WTC11 (cell line): ENCODE measurements around the gene TSC1. TPM values are rescaled to one million over a fixed set of nuclear protein-coding genes. Genes with fewer than 3 reads are reported as not detected.
A peak's percentile ranks its signal among the peaks of the same experiment; 100 is the strongest.

Source experiments
- ATAC-seq: fragments of 200-7000 bp; cut with Tn5 transposase; 2 replicates; pipeline ENCODE4 v1.10.0; 2021; ENCODE audit warnings: mild to moderate bottlenecking, moderate library complexity
- CTCF ChIA-PET: fragments of 300-600 bp; sonication (Branson Sonifier 250); formaldehyde crosslinking; loops from one replicate; lab custom pipeline; 2021; ENCODE audit warnings: antibody characterized with exemption; lab: Charles Lee
- POLR2A ChIA-PET: fragments of 350-600 bp; sonication (Branson Sonifier 250); formaldehyde crosslinking; loops from one replicate; lab custom pipeline; 2021; ENCODE audit warnings: antibody characterized with exemption; lab: Charles Lee
- DNase-seq: peaks from one replicate; pipeline ENCODE4 v3.0.0; 2021; ENCODE audit warnings: low spot score
- H3K27ac Mint-ChIP-seq: 2 replicates; pipeline ENCODE4 v1.8.0; 2021; ENCODE audit warnings: mixed read lengths
- H3K27me3 Mint-ChIP-seq: 2 replicates; pipeline ENCODE4 v1.8.0; 2021; ENCODE audit warnings: low read depth, mild to moderate bottlenecking, moderate library complexity, mixed read lengths
- H3K36me3 Mint-ChIP-seq: 2 replicates; pipeline ENCODE4 v1.8.0; 2021; ENCODE audit warnings: mixed read lengths
- H3K4me1 Mint-ChIP-seq: 2 replicates; pipeline ENCODE4 v1.8.0; 2022; ENCODE audit warnings: mixed read lengths
- H3K4me3 Mint-ChIP-seq: 2 replicates; pipeline ENCODE4 v1.8.0; 2021; ENCODE audit warnings: mild to moderate bottlenecking, moderate library complexity, mixed read lengths
- H3K9me3 Mint-ChIP-seq: 2 replicates; pipeline ENCODE4 v1.8.0; 2021; ENCODE audit warnings: mixed read lengths
- CBFB ChIP-seq: sonication (generic); formaldehyde crosslinking; IDR thresholded peaks from 2 replicates; pipeline ENCODE4 v1.8.1; 2022; ENCODE audit warnings: mild to moderate bottlenecking, low read depth, missing genetic modification reagents
- ESRRA ChIP-seq: sonication (generic); formaldehyde crosslinking; IDR thresholded peaks from 2 replicates; pipeline ENCODE4 v1.8.1; 2022; ENCODE audit warnings: mild to moderate bottlenecking, missing genetic modification reagents, borderline replicate concordance
- ETV6 ChIP-seq: sonication (generic); formaldehyde crosslinking; IDR thresholded peaks from 2 replicates; pipeline ENCODE4 v1.8.1; 2022; ENCODE audit warnings: mild to moderate bottlenecking, missing genetic modification reagents
- GABPB1 ChIP-seq: sonication (generic); formaldehyde crosslinking; IDR thresholded peaks from 2 replicates; pipeline ENCODE4 v1.8.1; 2023; ENCODE audit warnings: mild to moderate bottlenecking, missing genetic modification reagents
- HMGA2 ChIP-seq: fragments of 250-450 bp; sonication (Bioruptor Pico); IDR thresholded peaks from 2 replicates; pipeline ENCODE4 v1.4.0; 2021; ENCODE audit warnings: mild to moderate bottlenecking, moderate library complexity
- NFE2L1 ChIP-seq: sonication (generic); formaldehyde crosslinking; IDR thresholded peaks from 2 replicates; pipeline ENCODE4 v1.8.1; 2023; ENCODE audit warnings: missing genetic modification reagents
- NR1H2 ChIP-seq: sonication (generic); formaldehyde crosslinking; IDR thresholded peaks from 2 replicates; pipeline ENCODE4 v1.9.0; 2021; ENCODE audit warnings: mild to moderate bottlenecking, moderate library complexity, missing genetic modification reagents
- OVOL2 ChIP-seq: fragments of 250-450 bp; sonication (Bioruptor Pico); IDR thresholded peaks from 2 replicates; pipeline ENCODE4 v1.9.0; 2021; ENCODE audit warnings: mild to moderate bottlenecking, borderline replicate concordance
- RELA ChIP-seq: sonication (generic); formaldehyde crosslinking; IDR thresholded peaks from 2 replicates; pipeline ENCODE4 v1.8.1; 2022; ENCODE audit warnings: missing genetic modification reagents, mild to moderate bottlenecking, borderline replicate concordance
- RORB ChIP-seq: fragments of 250-450 bp; sonication (Bioruptor Pico); IDR thresholded peaks from 2 replicates; pipeline ENCODE4 v1.9.0; 2021; ENCODE audit warnings: mild to moderate bottlenecking
- TCF7 ChIP-seq: sonication (generic); formaldehyde crosslinking; IDR thresholded peaks from 2 replicates; pipeline ENCODE4 v1.8.0; 2022; ENCODE audit warnings: mild to moderate bottlenecking, low read depth, missing genetic modification reagents, moderate library complexity
- TP53 ChIP-seq: sonication (generic); formaldehyde crosslinking; IDR thresholded peaks from 2 replicates; pipeline ENCODE4 v1.8.1; 2023; ENCODE audit warnings: mild to moderate bottlenecking, missing genetic modification reagents
- ZNF263 ChIP-seq: sonication (generic); formaldehyde crosslinking; IDR thresholded peaks from 2 replicates; pipeline ENCODE4 v1.8.1; 2022; ENCODE audit warnings: low read depth, mild to moderate bottlenecking, moderate library complexity, missing genetic modification reagents
- total RNA-seq: library from RNA; stranded (reverse); gene quantifications from 3 replicates; pipeline ENCODE4 v1.2.3, GENCODE V29; 2021
- TF ChIP-seq, protein P1 (sequence below): sonication (generic); formaldehyde crosslinking; IDR thresholded peaks from 2 replicates; pipeline ENCODE4 v1.8.1; 2023; ENCODE audit warnings: mild to moderate bottlenecking, missing genetic modification reagents, moderate library complexity
- TF ChIP-seq, protein P2 (sequence below): sonication (generic); formaldehyde crosslinking; IDR thresholded peaks from 2 replicates; pipeline ENCODE4 v1.8.1; 2023; ENCODE audit warnings: mild to moderate bottlenecking, missing genetic modification reagents
- TF ChIP-seq, protein P3 (sequence below): fragments of 200-600 bp; IDR thresholded peaks from 2 replicates; pipeline ENCODE4 v1.8.0; 2022; ENCODE audit warnings: antibody characterized with exemption
- TF ChIP-seq, protein P4 (sequence below): fragments of 250-450 bp; sonication (Bioruptor Pico); IDR thresholded peaks from 2 replicates; pipeline ENCODE4 v2.1.2; 2022; ENCODE audit warnings: mild to moderate bottlenecking, moderate library complexity
- TF ChIP-seq, protein P5 (sequence below): sonication (generic); formaldehyde crosslinking; IDR thresholded peaks from 2 replicates; pipeline ENCODE4 v1.8.0; 2022; ENCODE audit warnings: mild to moderate bottlenecking, missing genetic modification reagents

The TSC1 gene
- total RNA-seq, 1 experiment from 2014 or later: 52.9 TPM

DNA sequence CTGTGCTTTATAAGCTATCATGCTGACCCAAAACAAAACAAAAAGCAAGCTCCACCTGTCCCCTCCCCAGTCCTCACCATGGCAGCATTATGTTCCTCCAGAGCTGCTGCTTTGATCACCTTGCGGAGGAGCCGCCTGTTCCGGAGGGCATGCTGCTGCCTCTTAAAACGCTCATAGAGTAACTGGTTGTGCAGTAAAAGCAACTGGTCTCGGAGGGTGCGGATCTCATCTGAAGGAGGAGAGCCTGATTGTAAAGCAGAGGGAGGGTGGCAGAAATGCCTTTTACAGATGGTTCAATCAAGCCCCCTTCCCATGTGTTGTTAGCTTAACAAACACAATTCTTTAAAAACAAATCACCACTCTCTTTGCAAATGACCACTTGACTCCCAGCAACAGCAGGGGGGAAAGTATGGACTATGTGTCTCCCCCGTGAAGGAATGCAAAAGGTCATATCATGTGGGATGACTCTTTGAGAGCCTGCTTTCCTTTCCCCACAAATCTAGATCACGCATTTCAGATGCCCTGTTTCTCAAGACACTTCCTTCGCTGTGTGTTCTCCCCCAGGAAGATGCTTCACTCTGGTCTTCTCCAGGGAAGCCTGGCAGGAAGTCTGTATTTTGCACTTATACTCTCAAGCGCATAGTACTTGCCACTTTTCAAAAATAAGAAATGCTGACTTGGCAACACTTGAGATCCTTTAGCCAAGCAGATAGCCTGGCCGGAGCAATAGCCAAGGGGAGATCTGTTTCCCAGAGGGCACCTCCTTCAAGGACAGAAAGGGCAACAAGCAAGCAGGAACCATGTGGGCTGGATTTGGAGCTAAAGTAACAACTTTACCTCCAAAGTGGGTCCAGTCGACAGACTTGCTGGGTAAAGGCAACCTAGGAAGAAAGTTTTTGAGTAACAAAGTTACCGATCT is 40.6 kb downstream of the TSC1 start (continued):
- TF ChIP-seq RELA (no peak), RORB (CRISPR knock-in tag) (no peak), TCF7 (CRISPR knock-in tag) (no peak), CBFB (CRISPR knock-in tag) (no peak)
- TF ChIP-seq, protein P1, sequence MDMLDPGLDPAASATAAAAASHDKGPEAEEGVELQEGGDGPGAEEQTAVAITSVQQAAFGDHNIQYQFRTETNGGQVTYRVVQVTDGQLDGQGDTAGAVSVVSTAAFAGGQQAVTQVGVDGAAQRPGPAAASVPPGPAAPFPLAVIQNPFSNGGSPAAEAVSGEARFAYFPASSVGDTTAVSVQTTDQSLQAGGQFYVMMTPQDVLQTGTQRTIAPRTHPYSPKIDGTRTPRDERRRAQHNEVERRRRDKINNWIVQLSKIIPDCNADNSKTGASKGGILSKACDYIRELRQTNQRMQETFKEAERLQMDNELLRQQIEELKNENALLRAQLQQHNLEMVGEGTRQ (CRISPR knock-in tag): no peak
- TF ChIP-seq, protein P2, sequence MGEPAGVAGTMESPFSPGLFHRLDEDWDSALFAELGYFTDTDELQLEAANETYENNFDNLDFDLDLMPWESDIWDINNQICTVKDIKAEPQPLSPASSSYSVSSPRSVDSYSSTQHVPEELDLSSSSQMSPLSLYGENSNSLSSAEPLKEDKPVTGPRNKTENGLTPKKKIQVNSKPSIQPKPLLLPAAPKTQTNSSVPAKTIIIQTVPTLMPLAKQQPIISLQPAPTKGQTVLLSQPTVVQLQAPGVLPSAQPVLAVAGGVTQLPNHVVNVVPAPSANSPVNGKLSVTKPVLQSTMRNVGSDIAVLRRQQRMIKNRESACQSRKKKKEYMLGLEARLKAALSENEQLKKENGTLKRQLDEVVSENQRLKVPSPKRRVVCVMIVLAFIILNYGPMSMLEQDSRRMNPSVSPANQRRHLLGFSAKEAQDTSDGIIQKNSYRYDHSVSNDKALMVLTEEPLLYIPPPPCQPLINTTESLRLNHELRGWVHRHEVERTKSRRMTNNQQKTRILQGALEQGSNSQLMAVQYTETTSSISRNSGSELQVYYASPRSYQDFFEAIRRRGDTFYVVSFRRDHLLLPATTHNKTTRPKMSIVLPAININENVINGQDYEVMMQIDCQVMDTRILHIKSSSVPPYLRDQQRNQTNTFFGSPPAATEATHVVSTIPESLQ (CRISPR knock-in tag): no peak

DNA sequence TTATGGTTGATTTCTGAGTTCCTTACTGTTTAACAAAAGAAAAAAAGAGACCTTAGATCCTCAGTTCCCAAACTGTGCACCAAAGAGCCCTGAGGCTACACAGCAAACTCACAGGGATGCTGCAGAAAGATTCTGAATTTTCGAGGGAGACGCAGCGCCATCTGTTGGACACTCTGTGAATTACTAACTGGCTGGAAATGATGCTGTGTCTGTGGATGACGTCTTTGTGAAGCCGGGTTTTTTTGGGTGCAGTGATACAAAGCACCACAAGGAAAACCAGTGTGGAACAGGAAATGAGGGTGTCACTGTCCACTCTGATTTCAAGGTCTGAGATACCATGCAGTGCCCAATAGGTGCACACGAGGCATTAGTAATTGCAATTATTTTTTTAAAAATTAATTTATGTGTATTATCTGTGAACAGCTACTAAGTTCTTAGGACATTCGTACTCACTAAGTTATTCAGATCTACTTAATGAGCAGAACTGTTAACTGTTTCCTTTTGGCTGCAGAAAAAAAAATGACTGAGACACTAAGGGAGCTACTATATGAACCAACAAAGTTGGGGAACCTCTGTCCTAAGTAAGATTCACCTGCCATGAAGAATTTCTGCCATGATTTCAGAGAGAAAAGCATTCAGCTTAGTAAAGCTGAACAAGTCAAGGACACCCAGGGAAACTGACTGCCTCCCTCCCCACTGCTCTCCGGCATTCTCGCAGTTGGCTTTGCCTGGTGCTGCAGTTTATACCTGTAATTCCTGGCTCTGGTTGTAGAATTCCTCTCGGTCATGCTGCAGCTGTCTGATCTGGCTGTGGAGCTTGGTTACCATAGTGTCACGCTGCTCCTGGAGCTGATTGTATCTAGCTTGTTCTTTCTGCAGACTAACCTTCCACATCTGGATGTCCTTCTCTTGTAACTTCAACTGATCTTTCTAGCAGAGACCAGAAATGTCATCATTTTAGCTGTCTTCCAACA is 42.3 kb downstream of the TSC1 start:
- ATAC-seq: peak; percentile 66
- POLR2A ChIA-PET: no interaction called here
- Mint-ChIP-seq H3K4me1 (peaks cover 24% of the 10 kb centered on the region), H3K27ac (no peak overlapping the region), H3K27me3 (no peaks in the 10 kb centered on the region), H3K9me3 (no peaks in the 10 kb centered on the region)
- peak; percentile 78 for DNase-seq
- TF ChIP-seq, protein P3, sequence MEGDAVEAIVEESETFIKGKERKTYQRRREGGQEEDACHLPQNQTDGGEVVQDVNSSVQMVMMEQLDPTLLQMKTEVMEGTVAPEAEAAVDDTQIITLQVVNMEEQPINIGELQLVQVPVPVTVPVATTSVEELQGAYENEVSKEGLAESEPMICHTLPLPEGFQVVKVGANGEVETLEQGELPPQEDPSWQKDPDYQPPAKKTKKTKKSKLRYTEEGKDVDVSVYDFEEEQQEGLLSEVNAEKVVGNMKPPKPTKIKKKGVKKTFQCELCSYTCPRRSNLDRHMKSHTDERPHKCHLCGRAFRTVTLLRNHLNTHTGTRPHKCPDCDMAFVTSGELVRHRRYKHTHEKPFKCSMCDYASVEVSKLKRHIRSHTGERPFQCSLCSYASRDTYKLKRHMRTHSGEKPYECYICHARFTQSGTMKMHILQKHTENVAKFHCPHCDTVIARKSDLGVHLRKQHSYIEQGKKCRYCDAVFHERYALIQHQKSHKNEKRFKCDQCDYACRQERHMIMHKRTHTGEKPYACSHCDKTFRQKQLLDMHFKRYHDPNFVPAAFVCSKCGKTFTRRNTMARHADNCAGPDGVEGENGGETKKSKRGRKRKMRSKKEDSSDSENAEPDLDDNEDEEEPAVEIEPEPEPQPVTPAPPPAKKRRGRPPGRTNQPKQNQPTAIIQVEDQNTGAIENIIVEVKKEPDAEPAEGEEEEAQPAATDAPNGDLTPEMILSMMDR: peak; percentile 86
- no peak for TF ChIP-seq RELA
- TF ChIP-seq, all 79 proteins: peak for 1
- CTCF ChIA-PET: interaction anchor here (0.6 to 3.1 kb wide), 26 partner anchors 8 to 149 kb away, joined by 3 to 32 read pairs (median 4); partner anchors contain the start of genes GFI1B, SPACA9 and TSC1
- Mint-ChIP-seq H3K36me3 (peaks cover 41% of the 10 kb centered on the region), H3K4me3 (no peak overlapping the region)

DNA sequence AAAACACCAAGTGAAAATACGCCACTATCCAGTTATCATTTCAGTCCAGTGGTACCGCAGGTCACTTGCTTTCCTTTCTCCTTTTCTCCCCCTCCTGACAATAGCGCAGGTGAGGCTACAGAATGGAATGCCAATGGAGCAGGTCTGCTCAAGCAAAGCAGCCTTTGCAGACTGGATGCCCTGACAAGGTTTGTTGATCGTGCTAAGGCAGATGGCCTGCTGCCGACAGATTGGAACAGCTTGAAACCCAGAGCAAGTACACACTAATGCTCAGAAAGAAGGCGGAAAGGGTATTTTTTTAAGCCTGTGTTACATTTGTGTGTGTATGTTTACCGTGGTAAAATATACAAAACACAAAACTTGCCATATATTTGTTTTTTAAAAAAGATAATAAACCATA is 46.4 kb downstream of the TSC1 start:
- ATAC-seq (no peak), DNase-seq (no peak)
- Mint-ChIP-seq H3K4me3 (no peak overlapping the region), H3K27ac (no peak overlapping the region), H3K36me3 (peaks cover 58% of the 10 kb centered on the region), H3K9me3 (no peaks in the 10 kb centered on the region), H3K4me1 (peaks cover 6% of the 10 kb centered on the region), H3K27me3 (no peaks in the 10 kb centered on the region)
- CTCF ChIA-PET: interaction anchor here (0.6 kb wide), 1 partner anchor 203 kb away, joined by 3 read pairs; no protein-coding TSS in a partner anchor
- POLR2A ChIA-PET: no interaction called here
- TF ChIP-seq NR1H2 (CRISPR knock-in tag) (no peak), GABPB1 (CRISPR knock-in tag) (no peak)

DNA sequence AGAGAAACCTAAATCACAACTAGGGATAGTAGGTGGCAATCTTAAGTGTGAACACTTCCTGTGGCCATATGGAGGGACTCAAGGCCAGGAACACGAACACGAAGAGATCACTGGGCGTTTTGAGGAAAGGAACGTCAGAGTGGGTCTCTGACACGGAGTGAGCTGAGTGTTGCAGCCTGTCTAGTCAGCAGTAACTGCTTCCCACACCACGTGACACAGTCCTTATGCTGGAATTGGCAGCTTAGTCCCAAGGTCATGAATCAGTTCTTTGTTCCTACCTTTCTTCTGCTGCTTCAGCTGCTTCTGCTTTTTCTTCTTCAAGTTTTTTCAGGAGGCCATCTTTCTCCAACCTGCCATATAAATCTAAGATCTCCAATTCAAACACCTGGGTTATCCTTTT is 47.5 kb downstream of the TSC1 start:
- Mint-ChIP-seq H3K27me3 (no peaks in the 10 kb centered on the region), H3K27ac (no peak overlapping the region), H3K36me3 (peaks cover 54% of the 10 kb centered on the region), H3K9me3 (no peaks in the 10 kb centered on the region), H3K4me3 (no peak overlapping the region), H3K4me1 (no peaks in the 10 kb centered on the region; the same call in 1 of the 2 replicates)
- ChIA-PET CTCF (interaction anchor here (2.1 kb wide), 1 partner anchor 48 kb away, joined by 5 read pairs; no protein-coding TSS in a partner anchor), POLR2A (no interaction called here)
- DNase-seq: no peak
- ATAC-seq: no peak
- TF ChIP-seq RORB (CRISPR knock-in tag) (no peak), ESRRA (CRISPR knock-in tag) (no peak), ETV6 (CRISPR knock-in tag) (no peak), HMGA2 (CRISPR knock-in tag) (no peak), OVOL2 (CRISPR knock-in tag) (no peak), GABPB1 (CRISPR knock-in tag) (no peak), ZNF263 (CRISPR knock-in tag) (no peak), TP53 (no peak), NFE2L1 (CRISPR knock-in tag) (no peak)
- TF ChIP-seq, protein P4, sequence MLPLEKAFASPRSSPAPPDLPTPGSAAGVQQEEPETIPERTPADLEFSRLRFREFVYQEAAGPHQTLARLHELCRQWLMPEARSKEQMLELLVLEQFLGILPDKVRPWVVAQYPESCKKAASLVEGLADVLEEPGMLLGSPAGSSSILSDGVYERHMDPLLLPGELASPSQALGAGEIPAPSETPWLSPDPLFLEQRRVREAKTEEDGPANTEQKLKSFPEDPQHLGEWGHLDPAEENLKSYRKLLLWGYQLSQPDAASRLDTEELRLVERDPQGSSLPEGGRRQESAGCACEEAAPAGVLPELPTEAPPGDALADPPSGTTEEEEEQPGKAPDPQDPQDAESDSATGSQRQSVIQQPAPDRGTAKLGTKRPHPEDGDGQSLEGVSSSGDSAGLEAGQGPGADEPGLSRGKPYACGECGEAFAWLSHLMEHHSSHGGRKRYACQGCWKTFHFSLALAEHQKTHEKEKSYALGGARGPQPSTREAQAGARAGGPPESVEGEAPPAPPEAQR: no peak
- TF ChIP-seq, protein P5, sequence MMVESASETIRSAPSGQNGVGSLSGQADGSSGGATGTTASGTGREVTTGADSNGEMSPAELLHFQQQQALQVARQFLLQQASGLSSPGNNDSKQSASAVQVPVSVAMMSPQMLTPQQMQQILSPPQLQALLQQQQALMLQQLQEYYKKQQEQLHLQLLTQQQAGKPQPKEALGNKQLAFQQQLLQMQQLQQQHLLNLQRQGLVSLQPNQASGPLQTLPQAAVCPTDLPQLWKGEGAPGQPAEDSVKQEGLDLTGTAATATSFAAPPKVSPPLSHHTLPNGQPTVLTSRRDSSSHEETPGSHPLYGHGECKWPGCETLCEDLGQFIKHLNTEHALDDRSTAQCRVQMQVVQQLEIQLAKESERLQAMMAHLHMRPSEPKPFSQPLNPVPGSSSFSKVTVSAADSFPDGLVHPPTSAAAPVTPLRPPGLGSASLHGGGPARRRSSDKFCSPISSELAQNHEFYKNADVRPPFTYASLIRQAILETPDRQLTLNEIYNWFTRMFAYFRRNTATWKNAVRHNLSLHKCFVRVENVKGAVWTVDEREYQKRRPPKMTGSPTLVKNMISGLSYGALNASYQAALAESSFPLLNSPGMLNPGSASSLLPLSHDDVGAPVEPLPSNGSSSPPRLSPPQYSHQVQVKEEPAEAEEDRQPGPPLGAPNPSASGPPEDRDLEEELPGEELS (CRISPR knock-in tag): no peak
